WTC11 (cell line): Measurements from ENCODE around the gene NAALAD2.

Experiments
- CBFB ChIP-seq: sonication (generic); formaldehyde crosslinking; IDR thresholded peaks from 2 replicates; pipeline ENCODE4 v1.8.1; 2022; ENCODE audit warnings: mild to moderate bottlenecking, low read depth, missing genetic modification reagents
- CTCF ChIP-seq: fragments of 200-600 bp; IDR thresholded peaks from 2 replicates; pipeline ENCODE4 v1.8.0; 2022; ENCODE audit warnings: antibody characterized with exemption
- ETV6 ChIP-seq: sonication (generic); formaldehyde crosslinking; IDR thresholded peaks from 2 replicates; pipeline ENCODE4 v1.8.1; 2022; ENCODE audit warnings: mild to moderate bottlenecking, missing genetic modification reagents
- NFE2L1 ChIP-seq: sonication (generic); formaldehyde crosslinking; IDR thresholded peaks from 2 replicates; pipeline ENCODE4 v1.8.1; 2023; ENCODE audit warnings: missing genetic modification reagents
- ZNF232 ChIP-seq: sonication (generic); formaldehyde crosslinking; IDR thresholded peaks from 2 replicates; pipeline ENCODE4 v1.8.0; 2022; ENCODE audit warnings: mild to moderate bottlenecking, missing genetic modification reagents

DNA sequence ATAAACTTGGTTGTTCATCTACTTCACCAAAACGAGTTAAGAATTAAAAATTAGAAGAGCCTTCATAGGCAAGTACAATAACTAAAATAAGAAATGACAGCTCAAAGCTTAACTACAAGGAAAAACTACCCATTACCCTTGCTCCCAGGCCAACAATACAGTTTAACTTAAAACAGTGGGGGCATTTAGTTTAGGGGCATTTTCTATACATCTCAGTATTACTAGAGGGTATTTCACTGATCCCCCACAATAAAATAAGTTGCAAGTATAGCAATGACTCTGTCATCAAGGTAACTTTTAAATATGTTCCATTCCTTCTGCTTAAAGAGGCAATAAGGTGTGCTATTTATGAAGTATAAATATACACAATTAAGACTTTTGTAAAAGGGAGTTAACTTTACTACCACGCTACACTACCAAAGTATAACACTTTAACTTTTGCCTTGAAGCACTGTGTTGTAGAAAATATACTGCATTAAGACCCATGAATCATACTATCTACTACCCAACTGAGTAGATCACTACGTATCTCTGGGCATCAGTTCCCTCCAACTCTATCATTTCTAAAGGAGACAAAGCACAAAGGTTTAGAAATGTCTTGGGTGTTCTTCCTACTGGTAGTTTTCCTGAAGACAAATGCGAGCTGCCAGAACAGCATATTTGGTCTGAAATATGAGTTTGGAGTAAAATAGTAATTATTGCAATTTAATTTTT, 58.6 kb downstream of the NAALAD2 start:
- TF ChIP-seq CTCF (no peak), ZNF232 (CRISPR knock-in tag) (no peak), NFE2L1 (CRISPR knock-in tag) (no peak), CBFB (CRISPR knock-in tag) (no peak), ETV6 (no peak)
